ENCODE measurements around the gene ATP6V0C.

ATP6V0C gene

GRCh38 chr16:2483939-2484897 is 29.5 kb upstream of the ATP6V0C start:
- Histone ChIP-seq H3K4me3 (replicated peaks; ENCODE audit: insufficient read depth, low read length) (no peak overlapping the region), H3K27me3 (ENCODE audit: insufficient read depth, poor library complexity, severe bottlenecking) (no peaks in the 10 kb centered on the region), H3K27ac (replicated peaks) (no peak overlapping the region)
- TF ChIP-seq POLR2AphosphoS5 (IDR thresholded peaks at IDR 0.05; ENCODE audit: low read depth) (no peak), REST (IDR thresholded peaks at IDR 0.05; ENCODE audit: insufficient replicate concordance, low read depth) (no peak), GABPA (IDR thresholded peaks at IDR 0.05; ENCODE audit: low read depth) (no peak), CTCF (IDR thresholded peaks at IDR 0.05; ENCODE audit: insufficient read depth, low read length) (no peak), SPI1 (IDR thresholded peaks at IDR 0.05; ENCODE audit: borderline replicate concordance, low read depth) (no peak)
- DNase-seq (ENCODE audit: low read depth in 1 of 2, low spot score in 1 of 2), result no peak

DNA sequence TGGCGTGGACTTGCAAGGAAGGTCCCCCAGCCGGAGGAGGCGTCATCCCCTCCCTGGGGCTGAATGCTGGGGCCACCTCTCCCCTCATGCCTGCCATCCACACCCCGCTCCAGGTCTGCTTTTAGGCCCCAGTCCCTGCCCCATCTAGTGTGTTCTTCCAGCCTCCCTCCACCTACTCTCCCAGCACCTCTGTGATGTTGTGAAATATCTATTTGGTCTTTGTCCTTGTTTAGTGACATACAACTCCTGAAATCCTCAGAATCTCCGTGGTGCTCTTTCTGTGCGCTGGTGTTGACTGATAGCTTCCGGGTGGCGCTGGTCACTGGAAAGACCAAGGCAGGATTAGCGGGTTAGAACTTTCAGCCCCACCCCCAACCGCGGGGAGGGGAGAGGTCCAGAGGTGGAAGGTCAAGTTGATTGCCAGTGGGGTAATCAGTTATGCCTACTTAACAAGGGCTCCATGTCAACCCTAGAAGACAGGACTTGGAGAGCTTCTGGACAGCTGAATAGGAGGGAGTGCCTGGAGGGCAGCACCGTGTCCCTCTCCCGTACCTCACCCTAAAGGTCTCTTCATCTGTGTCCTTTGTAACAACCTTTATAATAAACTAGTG is 28.7 kb upstream of the ATP6V0C start:
- no peak overlapping the region for H3K27ac ChIP-seq (replicated peaks)
- no peak overlapping the region for H3K4me3 ChIP-seq (replicated peaks; ENCODE audit: insufficient read depth, low read length)
- no peak for DNase-seq (ENCODE audit: low read depth in 1 of 2, low spot score in 1 of 2)
- TF ChIP-seq CTCF (IDR thresholded peaks at IDR 0.05; ENCODE audit: insufficient read depth, low read length) (no peak), REST (IDR thresholded peaks at IDR 0.05; ENCODE audit: insufficient replicate concordance, low read depth) (no peak), GABPA (IDR thresholded peaks at IDR 0.05; ENCODE audit: low read depth) (no peak), POLR2AphosphoS5 (IDR thresholded peaks at IDR 0.05; ENCODE audit: low read depth) (no peak), SPI1 (IDR thresholded peaks at IDR 0.05; ENCODE audit: borderline replicate concordance, low read depth) (no peak)
- no peaks in the 10 kb centered on the region for H3K27me3 ChIP-seq (ENCODE audit: insufficient read depth, poor library complexity, severe bottlenecking)

DNA sequence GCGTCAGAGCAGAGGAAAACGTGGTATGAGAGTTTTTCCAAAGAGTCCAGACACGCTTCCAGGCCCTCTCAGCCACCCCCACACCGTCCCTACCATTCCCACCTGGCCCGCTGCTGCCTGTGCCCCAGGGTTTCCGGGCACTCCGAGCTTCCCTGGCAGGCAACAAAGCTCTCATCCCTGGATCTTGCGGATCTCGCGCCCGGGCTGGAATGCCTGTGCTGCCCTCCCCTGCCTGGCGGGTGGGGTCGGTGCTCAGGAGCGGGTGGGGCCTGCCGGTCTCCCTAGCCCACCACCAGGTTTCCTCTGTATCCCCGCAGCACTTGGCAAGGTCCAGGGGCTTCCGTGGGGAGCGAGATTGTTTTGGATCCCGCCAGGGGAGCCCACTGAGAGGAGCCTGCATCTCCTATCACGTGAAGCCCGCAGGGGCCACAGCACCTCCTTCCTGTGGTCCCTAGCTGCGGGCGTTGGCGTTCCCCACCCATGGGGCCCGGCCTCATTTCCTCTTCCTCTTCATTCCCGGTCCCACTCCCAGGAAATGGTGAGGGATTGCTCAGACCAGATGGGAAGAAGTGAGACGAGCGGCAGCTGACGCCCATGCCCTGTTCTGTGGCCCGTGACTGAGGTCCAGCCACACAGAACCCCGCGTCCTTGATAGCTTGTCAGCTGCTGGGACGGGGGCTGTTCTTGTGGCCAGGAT is 27.8 kb upstream of the ATP6V0C start:
- Histone ChIP-seq H3K27me3 (ENCODE audit: insufficient read depth, poor library complexity, severe bottlenecking) (no peaks in the 10 kb centered on the region), H3K4me3 (replicated peaks; ENCODE audit: insufficient read depth, low read length) (no peak overlapping the region), H3K27ac (replicated peaks) (no peak overlapping the region)
- no peak for DNase-seq (ENCODE audit: low read depth in 1 of 2, low spot score in 1 of 2)
- TF ChIP-seq REST (IDR thresholded peaks at IDR 0.05; ENCODE audit: insufficient replicate concordance, low read depth) (no peak), GABPA (IDR thresholded peaks at IDR 0.05; ENCODE audit: low read depth) (no peak), CTCF (IDR thresholded peaks at IDR 0.05; ENCODE audit: insufficient read depth, low read length) (no peak), POLR2AphosphoS5 (IDR thresholded peaks at IDR 0.05; ENCODE audit: low read depth) (no peak), SPI1 (IDR thresholded peaks at IDR 0.05; ENCODE audit: borderline replicate concordance, low read depth) (no peak)
